ENCODE results near the gene UBXN7. TPM values are rescaled to one million over a fixed set of nuclear protein-coding genes. Genes with fewer than 3 reads are reported as not detected.

Gene UBXN7
- total RNA-seq, 1 donor from 2014 or later: 106 TPM

DNA sequence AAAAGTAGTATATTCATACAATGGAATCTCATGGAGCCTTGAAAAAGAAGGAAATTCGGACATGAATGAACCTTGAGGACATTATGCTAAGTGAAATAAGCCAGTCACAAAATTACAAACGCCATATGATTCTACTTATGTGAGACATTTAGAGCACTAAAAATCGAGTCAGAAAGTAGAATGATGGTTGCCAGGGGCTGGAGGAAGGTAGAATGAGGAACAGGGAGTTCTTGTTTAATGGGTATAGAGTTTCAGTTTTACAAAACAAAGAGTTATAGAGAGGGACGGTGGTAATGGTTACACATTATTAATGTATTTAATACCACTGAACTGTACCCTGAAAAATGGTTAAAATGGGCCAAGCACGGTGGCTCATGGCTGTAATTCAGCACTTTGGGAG is 19.5 kb downstream of the UBXN7 start:
- DNase-seq: no peak
- H3K36me3 Mint-ChIP-seq (ENCODE audit: unreplicated experiment): peaks cover 7% of the 10 kb centered on the region
- no peak overlapping the region for H3K27ac Mint-ChIP-seq (ENCODE audit: unreplicated experiment)
- no peaks in the 10 kb centered on the region for H3K4me1 Mint-ChIP-seq (ENCODE audit: low read depth, unreplicated experiment)
- H3K9me3 Mint-ChIP-seq (ENCODE audit: unreplicated experiment): no peaks in the 10 kb centered on the region
- no peaks in the 10 kb centered on the region for H3K27me3 Mint-ChIP-seq (ENCODE audit: unreplicated experiment)
- no peak overlapping the region for H3K4me3 Mint-ChIP-seq (ENCODE audit: unreplicated experiment)
- TF ChIP-seq, protein P1, sequence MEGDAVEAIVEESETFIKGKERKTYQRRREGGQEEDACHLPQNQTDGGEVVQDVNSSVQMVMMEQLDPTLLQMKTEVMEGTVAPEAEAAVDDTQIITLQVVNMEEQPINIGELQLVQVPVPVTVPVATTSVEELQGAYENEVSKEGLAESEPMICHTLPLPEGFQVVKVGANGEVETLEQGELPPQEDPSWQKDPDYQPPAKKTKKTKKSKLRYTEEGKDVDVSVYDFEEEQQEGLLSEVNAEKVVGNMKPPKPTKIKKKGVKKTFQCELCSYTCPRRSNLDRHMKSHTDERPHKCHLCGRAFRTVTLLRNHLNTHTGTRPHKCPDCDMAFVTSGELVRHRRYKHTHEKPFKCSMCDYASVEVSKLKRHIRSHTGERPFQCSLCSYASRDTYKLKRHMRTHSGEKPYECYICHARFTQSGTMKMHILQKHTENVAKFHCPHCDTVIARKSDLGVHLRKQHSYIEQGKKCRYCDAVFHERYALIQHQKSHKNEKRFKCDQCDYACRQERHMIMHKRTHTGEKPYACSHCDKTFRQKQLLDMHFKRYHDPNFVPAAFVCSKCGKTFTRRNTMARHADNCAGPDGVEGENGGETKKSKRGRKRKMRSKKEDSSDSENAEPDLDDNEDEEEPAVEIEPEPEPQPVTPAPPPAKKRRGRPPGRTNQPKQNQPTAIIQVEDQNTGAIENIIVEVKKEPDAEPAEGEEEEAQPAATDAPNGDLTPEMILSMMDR (IDR thresholded peaks at IDR 0.05; ENCODE audit: partially characterized antibody, unreplicated experiment): no peak

- Mint-ChIP-seq H3K27me3 (ENCODE audit: unreplicated experiment) (no peaks in the 10 kb centered on the region), H3K36me3 (ENCODE audit: unreplicated experiment) (peaks cover 7% of the 10 kb centered on the region), H3K4me3 (ENCODE audit: unreplicated experiment) (no peak overlapping the region), H3K4me1 (ENCODE audit: low read depth, unreplicated experiment) (no peaks in the 10 kb centered on the region), H3K9me3 (ENCODE audit: unreplicated experiment) (no peaks in the 10 kb centered on the region), H3K27ac (ENCODE audit: unreplicated experiment) (no peak overlapping the region)
- no peak for DNase-seq
- TF ChIP-seq, protein P1 (IDR thresholded peaks at IDR 0.05; ENCODE audit: partially characterized antibody, unreplicated experiment): no peak
These were observed 22.8 kb downstream of the UBXN7 start for GRCh38 chr3:196409409-196409808.

- no peak overlapping the region for H3K4me3 Mint-ChIP-seq (ENCODE audit: unreplicated experiment)
- H3K9me3 Mint-ChIP-seq (ENCODE audit: unreplicated experiment): no peaks in the 10 kb centered on the region
- H3K27ac Mint-ChIP-seq (ENCODE audit: unreplicated experiment): no peak overlapping the region
- H3K4me1 Mint-ChIP-seq (ENCODE audit: low read depth, unreplicated experiment): no peaks in the 10 kb centered on the region
- peaks cover 7% of the 10 kb centered on the region for H3K36me3 Mint-ChIP-seq (ENCODE audit: unreplicated experiment)
- DNase-seq: no peak
- TF ChIP-seq, protein P1 (IDR thresholded peaks at IDR 0.05; ENCODE audit: partially characterized antibody, unreplicated experiment): no peak
- no peaks in the 10 kb centered on the region for H3K27me3 Mint-ChIP-seq (ENCODE audit: unreplicated experiment)
These were observed 23.5 kb downstream of the UBXN7 start for GRCh38 chr3:196408565-196409300.

GRCh38 chr3:196406811-196407470 is 25.3 kb downstream of the UBXN7 start:
- peaks cover 7% of the 10 kb centered on the region for H3K36me3 Mint-ChIP-seq (ENCODE audit: unreplicated experiment)
- TF ChIP-seq, protein P1 (IDR thresholded peaks at IDR 0.05; ENCODE audit: partially characterized antibody, unreplicated experiment): no peak
- no peak overlapping the region for H3K27ac Mint-ChIP-seq (ENCODE audit: unreplicated experiment)
- H3K4me3 Mint-ChIP-seq (ENCODE audit: unreplicated experiment): no peak overlapping the region
- H3K9me3 Mint-ChIP-seq (ENCODE audit: unreplicated experiment): no peaks in the 10 kb centered on the region
- H3K4me1 Mint-ChIP-seq (ENCODE audit: low read depth, unreplicated experiment): no peaks in the 10 kb centered on the region
- DNase-seq: no peak
- peaks cover 2% of the 10 kb centered on the region for H3K27me3 Mint-ChIP-seq (ENCODE audit: unreplicated experiment)

DNA sequence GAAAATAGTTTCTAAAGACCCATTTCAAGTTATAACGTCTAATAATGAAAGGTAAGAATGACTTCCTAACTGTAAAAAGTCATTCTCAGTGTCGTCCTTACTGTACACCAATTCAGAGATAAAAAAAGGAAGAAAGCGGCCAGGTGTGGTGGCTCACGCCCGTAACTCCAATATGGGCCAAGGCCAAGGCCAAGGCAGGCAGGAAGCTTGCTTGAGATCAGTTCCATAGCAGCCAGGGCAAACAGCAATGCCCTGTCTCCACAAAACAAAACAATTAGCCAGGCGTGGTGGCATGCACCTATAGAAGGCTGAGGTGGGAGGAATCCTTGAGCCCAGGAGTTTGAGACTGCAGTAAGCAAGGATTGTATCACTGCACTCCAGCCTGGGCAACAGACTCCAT is 31.9 kb downstream of the UBXN7 start:
- Mint-ChIP-seq H3K27me3 (ENCODE audit: unreplicated experiment) (peaks cover 4% of the 10 kb centered on the region), H3K4me1 (ENCODE audit: low read depth, unreplicated experiment) (no peaks in the 10 kb centered on the region), H3K9me3 (ENCODE audit: unreplicated experiment) (peaks cover 3% of the 10 kb centered on the region), H3K4me3 (ENCODE audit: unreplicated experiment) (no peak overlapping the region), H3K36me3 (ENCODE audit: unreplicated experiment) (no peaks in the 10 kb centered on the region), H3K27ac (ENCODE audit: unreplicated experiment) (no peak overlapping the region)
- DNase-seq: no peak
- TF ChIP-seq, protein P1 (IDR thresholded peaks at IDR 0.05; ENCODE audit: partially characterized antibody, unreplicated experiment): no peak
